K562 (cell line): ENCODE results near the gene RAB4B. TPM values are rescaled to one million over a fixed set of nuclear protein-coding genes. Genes with fewer than 3 reads are reported as not detected.
A peak's percentile ranks its signal among the peaks of the same experiment; 100 is the strongest.

Source experiments
- ATF1 ChIP-seq, 2 experiments: fragments of 450-650 bp in 1 of 2; IDR thresholded peaks; 2 replicates each; pipeline ENCODE4 v1.6.1; 2016; ENCODE audit warnings: missing compliant biosample characterization in 1 of 2, missing genetic modification characterization in 1 of 2
- NEUROD1 ChIP-seq: fragments of 150-350 bp; IDR thresholded peaks from 2 replicates; pipeline ENCODE4 v1.6.1; 2014; ENCODE audit warnings: borderline replicate concordance, low read length, low read depth; ENCODE audit not compliant: partially characterized antibody
- NFE2 ChIP-seq: IDR thresholded peaks from 2 replicates; pipeline ENCODE4 v1.6.1; 2014; ENCODE audit warnings: antibody characterized with exemption, low read depth
- NONO ChIP-seq, 2 experiments: fragments of 200-400 bp in 1 of 2; fragments of 450-650 bp in 1 of 2; formaldehyde crosslinking in 1 of 2; IDR thresholded peaks; 2 replicates each; pipeline ENCODE4 v1.6.1; 2017; ENCODE audit warnings: low read depth in 2 of 2, mild to moderate bottlenecking in 2 of 2, moderate library complexity in 2 of 2, low read length in 1 of 2
- RB1 ChIP-seq: fragments of 450-650 bp; IDR thresholded peaks from 2 replicates; pipeline ENCODE4 v1.6.1; 2017; ENCODE audit warnings: low read depth, mild to moderate bottlenecking
- RBM22 ChIP-seq: fragments of 200-400 bp; formaldehyde crosslinking; IDR thresholded peaks from 2 replicates; pipeline ENCODE4 v1.6.1; 2018; ENCODE audit warnings: low read length, low read depth; ENCODE audit not compliant: poor library complexity, severe bottlenecking
- SMARCC2 ChIP-seq: fragments of 450-650 bp; IDR thresholded peaks from 2 replicates; pipeline ENCODE4 v1.6.1; 2017; ENCODE audit warnings: antibody characterized with exemption, moderate library complexity, mild to moderate bottlenecking, low read depth
- SMARCE1 ChIP-seq: fragments of 450-650 bp; IDR thresholded peaks from 2 replicates; pipeline ENCODE4 v1.7.1; 2016; ENCODE audit warnings: mild to moderate bottlenecking
- TAF1 ChIP-seq: IDR thresholded peaks from 2 replicates; pipeline ENCODE4 v1.6.1; 2011; ENCODE audit warnings: mild to moderate bottlenecking, low read length, moderate library complexity; ENCODE audit not compliant: insufficient read depth, control insufficient read depth, severe bottlenecking; ENCODE audit errors: extremely low read depth
- ZBTB1 ChIP-seq: sonication (generic); formaldehyde crosslinking; IDR thresholded peaks from 2 replicates; pipeline ENCODE4 v1.8.1; 2023; ENCODE audit warnings: missing genetic modification reagents, low read depth, mild to moderate bottlenecking, borderline replicate concordance
- ZC3H4 ChIP-seq: sonication (generic); formaldehyde crosslinking; IDR thresholded peaks from 2 replicates; pipeline ENCODE4 v1.9.0; 2021; ENCODE audit warnings: missing genetic modification reagents, borderline replicate concordance
- ZFX ChIP-seq: sonication (generic); formaldehyde crosslinking; IDR thresholded peaks from 2 replicates; pipeline ENCODE4 v1.8.0; 2022; ENCODE audit warnings: mild to moderate bottlenecking, missing genetic modification reagents, moderate library complexity
- ZKSCAN8 ChIP-seq: fragments of 200-800 bp; sonication (Bioruptor generic); IDR thresholded peaks from 2 replicates; pipeline ENCODE4 v1.6.1; 2016; ENCODE audit warnings: missing genetic modification characterization, missing compliant biosample characterization
- ZNF324 ChIP-seq: fragments of 250-450 bp; sonication (Bioruptor Pico); IDR thresholded peaks from 2 replicates; pipeline ENCODE4 v1.4.0; 2020; ENCODE audit warnings: mild to moderate bottlenecking
- ZNF384 ChIP-seq: IDR thresholded peaks from 2 replicates; pipeline ENCODE4 v1.6.1; 2012; ENCODE audit warnings: low read depth, low read length, improper control_type of control experiment
- ZNF717 ChIP-seq: fragments of 250-450 bp; sonication (Bioruptor Pico); IDR thresholded peaks from 2 replicates; pipeline ENCODE4 v1.5.0; 2021
- ZNF75A ChIP-seq: fragments of 450-650 bp; formaldehyde crosslinking; IDR thresholded peaks from 2 replicates; pipeline ENCODE4 v1.4.0; 2020; ENCODE audit warnings: mild to moderate bottlenecking
- polyA plus RNA-seq, 8 experiments: library from polyadenylated mRNA; depleted of rRNA in 4 of 8; stranded (reverse) in 5 of 8; unstranded in 3 of 8; fragments of >200 nt; fragmentation: Nextera tagmentation in 2 of 8; fragmentation: Illumina TruSeq in 1 of 8; extraction: Ambion mirVana in 2 of 8; extraction: Trizol in 1 of 8; gene quantifications; 2 replicates each; pipeline versions ENCODE4 v1.2.1 to v1.2.3, GENCODE V29; 2011 to 2014; ENCODE audit warnings: inconsistent platforms in 1 of 8, missing spikeins in 1 of 8
- total RNA-seq, 7 experiments: library from RNA; depleted of rRNA in 6 of 7; stranded (reverse); fragments of >200 nt in 6 of 7; fragmentation: Illumina TruSeq in 2 of 7; extraction: Trizol in 2 of 7; gene quantifications; 2 replicates each; pipeline versions ENCODE4 v1.2.1 to v1.2.3, GENCODE V29; 2011 to 2021; ENCODE audit warnings: low replicate concordance in 1 of 7
- TF ChIP-seq, protein P1 (sequence below): fragments of 450-650 bp; IDR thresholded peaks from 2 replicates; pipeline ENCODE4 v1.6.1; 2018; ENCODE audit warnings: mild to moderate bottlenecking, low read depth; ENCODE audit not compliant: partially characterized antibody
- TF ChIP-seq, protein P2 (sequence below): fragments of 250-450 bp; sonication (Bioruptor Pico); IDR thresholded peaks from 2 replicates; pipeline ENCODE4 v1.8.0; 2022; ENCODE audit warnings: moderate library complexity, mild to moderate bottlenecking, inconsistent platforms
- TF ChIP-seq, protein P3 (sequence below), 2 experiments: IDR thresholded peaks; 2 replicates each; pipeline ENCODE4 v1.6.1; 2012; ENCODE audit warnings: improper control_type of control experiment in 2 of 2, low read depth in 2 of 2, low read length in 2 of 2, borderline replicate concordance in 1 of 2
- TF ChIP-seq, protein P4 (sequence below): sonication (generic); formaldehyde crosslinking; IDR thresholded peaks from 2 replicates; pipeline ENCODE4 v1.8.0; 2022; ENCODE audit warnings: mild to moderate bottlenecking, missing genetic modification reagents

RAB4B gene
- total and polyA plus RNA-seq, 9 of the 15 experiments (the other 6 are each of a cell fraction or from before 2014, with no cell fraction given) = 0.28 to 20.4 (median 9.0) TPM

DNA sequence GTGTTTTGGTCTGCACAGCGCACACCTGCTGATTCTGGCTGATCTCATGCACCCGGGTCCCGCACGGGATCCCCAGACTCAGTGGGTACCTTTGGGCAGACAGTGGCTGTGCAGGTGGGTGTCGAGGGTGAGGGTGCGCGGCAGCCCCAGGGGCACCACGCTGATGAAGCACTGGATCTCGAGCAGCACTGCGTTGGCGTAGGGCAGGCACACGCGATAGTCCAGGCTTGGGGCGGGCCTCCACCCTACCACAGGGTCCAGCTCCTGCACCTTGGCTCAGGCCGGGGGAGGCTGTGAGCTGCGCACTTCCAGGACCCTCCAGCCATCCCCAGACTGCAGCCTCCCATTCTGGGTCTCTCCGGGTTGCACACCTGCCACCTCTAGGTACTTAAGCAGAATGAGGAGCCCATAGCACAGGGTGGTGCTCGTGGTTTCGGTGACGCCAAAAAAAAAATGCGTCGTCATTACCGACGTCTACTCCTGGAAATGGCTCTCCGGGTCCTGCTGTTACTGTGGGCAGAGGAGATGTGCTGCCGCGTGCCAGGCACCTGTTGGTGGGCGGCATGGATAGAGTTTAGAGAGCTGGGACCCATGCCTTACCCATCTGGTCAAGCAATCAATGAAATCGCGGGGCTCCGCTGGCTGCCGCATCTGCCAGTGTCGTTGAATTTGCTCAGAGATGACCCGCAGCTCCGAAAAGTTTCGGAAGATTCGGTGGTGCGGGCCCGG is 31.5 kb downstream of the RAB4B start (continued):
- TF ChIP-seq, protein P1, sequence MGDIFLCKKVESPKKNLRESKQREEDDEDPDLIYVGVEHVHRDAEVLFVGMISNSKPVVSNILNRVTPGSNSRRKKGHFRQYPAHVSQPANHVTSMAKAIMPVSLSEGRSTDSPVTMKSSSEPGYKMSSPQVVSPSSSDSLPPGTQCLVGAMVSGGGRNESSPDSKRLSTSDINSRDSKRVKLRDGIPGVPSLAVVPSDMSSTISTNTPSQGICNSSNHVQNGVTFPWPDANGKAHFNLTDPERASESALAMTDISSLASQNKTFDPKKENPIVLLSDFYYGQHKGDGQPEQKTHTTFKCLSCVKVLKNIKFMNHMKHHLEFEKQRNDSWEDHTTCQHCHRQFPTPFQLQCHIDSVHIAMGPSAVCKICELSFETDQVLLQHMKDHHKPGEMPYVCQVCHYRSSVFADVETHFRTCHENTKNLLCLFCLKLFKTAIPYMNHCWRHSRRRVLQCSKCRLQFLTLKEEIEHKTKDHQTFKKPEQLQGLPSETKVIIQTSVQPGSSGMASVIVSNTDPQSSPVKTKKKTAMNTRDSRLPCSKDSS = no peak
- TF ChIP-seq, protein P2, sequence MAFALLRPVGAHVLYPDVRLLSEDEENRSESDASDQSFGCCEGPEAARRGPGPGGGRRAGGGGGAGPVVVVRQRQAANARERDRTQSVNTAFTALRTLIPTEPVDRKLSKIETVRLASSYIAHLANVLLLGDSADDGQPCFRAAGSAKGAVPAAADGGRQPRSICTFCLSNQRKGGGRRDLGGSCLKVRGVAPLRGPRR (CRISPR knock-in tag) = no peak
- TF ChIP-seq RB1 = no peak
- 0 out of 2 replicates have a peak, but pooled peaks have one; percentile 38 for TF ChIP-seq ZC3H4
- peak; percentile 40; the same call in 1 of the 2 replicates for TF ChIP-seq NFE2
- TF ChIP-seq ZKSCAN8 (CRISPR knock-in tag) = no peak
- TF ChIP-seq RBM22 = peak; percentile 84
- 0 out of 4 replicates have a peak, but pooled peaks of 1 of the 2 experiments have one; percentile 24 for TF ChIP-seq NONO (IDR thresholded peaks at IDR 0.05; ENCODE audit: low read depth in 2 of 2, low read length in 1 of 2)
- no peak for TF ChIP-seq NEUROD1
- no peak for TF ChIP-seq SMARCC2
- no peak for TF ChIP-seq ZNF384
- TF ChIP-seq ZFX (CRISPR knock-in tag) = peak; percentile 0; the same call in 1 of the 2 replicates
- TF ChIP-seq TAF1 = no peak
- TF ChIP-seq SMARCE1 = no peak
- TF ChIP-seq ZNF717 (CRISPR knock-in tag) = no peak
- TF ChIP-seq, protein P3, sequence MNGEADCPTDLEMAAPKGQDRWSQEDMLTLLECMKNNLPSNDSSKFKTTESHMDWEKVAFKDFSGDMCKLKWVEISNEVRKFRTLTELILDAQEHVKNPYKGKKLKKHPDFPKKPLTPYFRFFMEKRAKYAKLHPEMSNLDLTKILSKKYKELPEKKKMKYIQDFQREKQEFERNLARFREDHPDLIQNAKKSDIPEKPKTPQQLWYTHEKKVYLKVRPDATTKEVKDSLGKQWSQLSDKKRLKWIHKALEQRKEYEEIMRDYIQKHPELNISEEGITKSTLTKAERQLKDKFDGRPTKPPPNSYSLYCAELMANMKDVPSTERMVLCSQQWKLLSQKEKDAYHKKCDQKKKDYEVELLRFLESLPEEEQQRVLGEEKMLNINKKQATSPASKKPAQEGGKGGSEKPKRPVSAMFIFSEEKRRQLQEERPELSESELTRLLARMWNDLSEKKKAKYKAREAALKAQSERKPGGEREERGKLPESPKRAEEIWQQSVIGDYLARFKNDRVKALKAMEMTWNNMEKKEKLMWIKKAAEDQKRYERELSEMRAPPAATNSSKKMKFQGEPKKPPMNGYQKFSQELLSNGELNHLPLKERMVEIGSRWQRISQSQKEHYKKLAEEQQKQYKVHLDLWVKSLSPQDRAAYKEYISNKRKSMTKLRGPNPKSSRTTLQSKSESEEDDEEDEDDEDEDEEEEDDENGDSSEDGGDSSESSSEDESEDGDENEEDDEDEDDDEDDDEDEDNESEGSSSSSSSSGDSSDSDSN (IDR thresholded peaks at IDR 0.05; ENCODE audit: borderline replicate concordance in 1 of 2, low read depth in 2 of 2, low read length in 2 of 2) = no peak
- TF ChIP-seq ZNF324 (CRISPR knock-in tag) = no peak
- TF ChIP-seq ATF1 (CRISPR knock-in tag; IDR thresholded peaks at IDR 0.05) = no peak
- TF ChIP-seq ATF1 (tag; IDR thresholded peaks at IDR 0.05) = 0 out of 2 replicates have a peak, but pooled peaks have one; percentile 14
- no peak for TF ChIP-seq ZNF75A
- no peak for TF ChIP-seq ZBTB1 (CRISPR knock-in tag)
- TF ChIP-seq, protein P4, sequence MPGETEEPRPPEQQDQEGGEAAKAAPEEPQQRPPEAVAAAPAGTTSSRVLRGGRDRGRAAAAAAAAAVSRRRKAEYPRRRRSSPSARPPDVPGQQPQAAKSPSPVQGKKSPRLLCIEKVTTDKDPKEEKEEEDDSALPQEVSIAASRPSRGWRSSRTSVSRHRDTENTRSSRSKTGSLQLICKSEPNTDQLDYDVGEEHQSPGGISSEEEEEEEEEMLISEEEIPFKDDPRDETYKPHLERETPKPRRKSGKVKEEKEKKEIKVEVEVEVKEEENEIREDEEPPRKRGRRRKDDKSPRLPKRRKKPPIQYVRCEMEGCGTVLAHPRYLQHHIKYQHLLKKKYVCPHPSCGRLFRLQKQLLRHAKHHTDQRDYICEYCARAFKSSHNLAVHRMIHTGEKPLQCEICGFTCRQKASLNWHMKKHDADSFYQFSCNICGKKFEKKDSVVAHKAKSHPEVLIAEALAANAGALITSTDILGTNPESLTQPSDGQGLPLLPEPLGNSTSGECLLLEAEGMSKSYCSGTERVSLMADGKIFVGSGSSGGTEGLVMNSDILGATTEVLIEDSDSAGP (CRISPR knock-in tag) = no peak
